Neural progenitor cell (in vitro differentiated cells): ENCODE data around the gene MS4A18. TPM values are rescaled to one million over a fixed set of nuclear protein-coding genes. Genes with fewer than 3 reads are reported as not detected.

Source experiments
- DNase-seq: peaks from one replicate; pipeline ENCODE4 v3.0.0-alpha.2; 2016; ENCODE audit warnings: low spot score
- H2AFZ ChIP-seq: fragments of 200-600 bp; sonication (generic); replicated peaks from 2 replicates; pipeline ENCODE4 v1.6.1; 2016; ENCODE audit warnings: antibody characterized with exemption
- H3F3A ChIP-seq: fragments of 200-600 bp; sonication (generic); 2 replicates; pipeline ENCODE4 v1.6.1; 2016; ENCODE audit warnings: antibody characterized with exemption, low read depth
- H3K27ac ChIP-seq: fragments of 200-600 bp; sonication (generic); 2 replicates; pipeline ENCODE4 v1.5.1; 2016; ENCODE audit warnings: mild to moderate bottlenecking
- H3K27me3 ChIP-seq: fragments of 200-600 bp; sonication (generic); 2 replicates; pipeline ENCODE4 v1.6.1; 2016; ENCODE audit warnings: mild to moderate bottlenecking, moderate library complexity
- H3K36me3 ChIP-seq: fragments of 200-600 bp; sonication (generic); 2 replicates; pipeline ENCODE4 v1.5.1; 2016
- H3K4me1 ChIP-seq: fragments of 200-600 bp; sonication (generic); 2 replicates; pipeline ENCODE4 v1.6.1; 2016; ENCODE audit warnings: mixed run types
- H3K4me2 ChIP-seq: fragments of 200-600 bp; sonication (generic); 2 replicates; pipeline ENCODE4 v1.6.1; 2016
- H3K4me3 ChIP-seq: fragments of 200-600 bp; sonication (generic); 2 replicates; pipeline ENCODE4 v1.5.1; 2016
- H3K79me2 ChIP-seq: fragments of 200-600 bp; sonication (generic); 2 replicates; pipeline ENCODE4 v1.6.1; 2016; ENCODE audit warnings: low read depth
- H3K9ac ChIP-seq: fragments of 200-600 bp; sonication (generic); 2 replicates; pipeline ENCODE4 v1.6.1; 2016
- H3K9me3 ChIP-seq: fragments of 200-600 bp; sonication (generic); 2 replicates; pipeline ENCODE4 v1.5.1; 2016; ENCODE audit warnings: low read depth
- H4K20me1 ChIP-seq: fragments of 200-600 bp; sonication (generic); 2 replicates; pipeline ENCODE4 v1.6.1; 2016; ENCODE audit warnings: low read depth
- H3K27ac Mint-ChIP-seq: 3 replicates; pipeline ENCODE4 v1.8.0; 2021; ENCODE audit warnings: mixed read lengths
- H3K27me3 Mint-ChIP-seq: 2 replicates; pipeline ENCODE4 v1.8.0; 2022; ENCODE audit warnings: low read depth, mild to moderate bottlenecking, inconsistent platforms, moderate library complexity, mixed read lengths; ENCODE audit not compliant: insufficient read depth
- H3K36me3 Mint-ChIP-seq: 3 replicates; pipeline ENCODE4 v1.8.0; 2021; ENCODE audit warnings: mixed read lengths
- H3K4me1 Mint-ChIP-seq: 3 replicates; pipeline ENCODE4 v1.8.0; 2021; ENCODE audit warnings: mixed read lengths
- H3K4me3 Mint-ChIP-seq: 3 replicates; pipeline ENCODE4 v1.8.0; 2021; ENCODE audit warnings: mild to moderate bottlenecking, moderate library complexity, mixed read lengths
- H3K9me3 Mint-ChIP-seq: 3 replicates; pipeline ENCODE4 v1.8.0; 2020; ENCODE audit warnings: mixed read lengths
- EZH2 ChIP-seq: fragments of 200-600 bp; sonication (generic); IDR thresholded peaks from 2 replicates; pipeline ENCODE4 v1.6.1; 2017; ENCODE audit warnings: antibody characterized with exemption, mild to moderate bottlenecking, moderate library complexity
- EZH2phosphoT487 ChIP-seq: fragments of 200-600 bp; sonication (generic); IDR thresholded peaks from 2 replicates; pipeline ENCODE4 v1.6.1; 2017; ENCODE audit warnings: antibody characterized with exemption
- total RNA-seq: library from RNA; depleted of rRNA; stranded (reverse); fragments of >200 nt; gene quantifications from 2 replicates; pipeline ENCODE4 v1.2.3, GENCODE V29; 2015; ENCODE audit warnings: low replicate concordance
- TF ChIP-seq, protein P1 (sequence below): fragments of 200-600 bp; sonication (generic); IDR thresholded peaks from 2 replicates; pipeline ENCODE4 v1.5.1; 2017; ENCODE audit warnings: antibody characterized with exemption, mild to moderate bottlenecking

MS4A18 gene
- total RNA-seq, 1 donor from 2014 or later: not detected

DNA sequence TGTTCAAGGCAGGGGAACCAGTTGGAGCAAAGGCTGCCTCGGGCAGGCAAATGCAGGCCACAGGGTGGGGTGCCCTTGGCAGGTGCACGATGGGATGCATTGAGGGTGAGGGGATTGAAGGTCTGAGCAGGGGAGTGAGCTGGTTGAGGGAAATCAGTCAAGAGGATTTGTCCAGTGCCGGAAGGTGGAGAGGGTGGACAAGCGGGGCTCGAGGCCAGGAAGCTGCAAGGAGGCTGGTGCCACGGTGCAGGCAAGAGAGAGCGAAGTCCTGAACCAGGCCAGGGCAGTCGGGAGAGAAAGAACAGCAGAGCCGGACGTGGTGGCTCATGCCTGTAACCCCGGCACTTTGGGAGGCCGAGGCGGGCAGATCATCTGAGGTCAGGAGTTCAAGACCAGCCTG lies 50.2 kb downstream of the MS4A18 start:
- Histone ChIP-seq H3K4me2 (no peak overlapping the region), H3F3A (no peaks in the 10 kb centered on the region), H4K20me1 (no peaks in the 10 kb centered on the region), H3K9me3 (no peaks in the 10 kb centered on the region), H3K36me3 (no peaks in the 10 kb centered on the region), H3K27ac (no peak overlapping the region), H3K9ac (no peak overlapping the region), H3K27me3 (no peaks in the 10 kb centered on the region), H3K79me2 (no peaks in the 10 kb centered on the region), H2AFZ (no peak overlapping the region), H3K4me1 (no peaks in the 10 kb centered on the region), H3K4me3 (no peak overlapping the region)
- Mint-ChIP-seq H3K36me3 (no peaks in the 10 kb centered on the region), H3K27me3 (peaks cover 6% of the 10 kb centered on the region), H3K4me1 (peaks cover 10% of the 10 kb centered on the region), H3K27ac (no peak overlapping the region), H3K9me3 (no peaks in the 10 kb centered on the region), H3K4me3 (peak overlapping the region; percentile 52)
- no peak for DNase-seq
- TF ChIP-seq EZH2phosphoT487 (no peak), EZH2 (no peak)
- TF ChIP-seq, protein P1, sequence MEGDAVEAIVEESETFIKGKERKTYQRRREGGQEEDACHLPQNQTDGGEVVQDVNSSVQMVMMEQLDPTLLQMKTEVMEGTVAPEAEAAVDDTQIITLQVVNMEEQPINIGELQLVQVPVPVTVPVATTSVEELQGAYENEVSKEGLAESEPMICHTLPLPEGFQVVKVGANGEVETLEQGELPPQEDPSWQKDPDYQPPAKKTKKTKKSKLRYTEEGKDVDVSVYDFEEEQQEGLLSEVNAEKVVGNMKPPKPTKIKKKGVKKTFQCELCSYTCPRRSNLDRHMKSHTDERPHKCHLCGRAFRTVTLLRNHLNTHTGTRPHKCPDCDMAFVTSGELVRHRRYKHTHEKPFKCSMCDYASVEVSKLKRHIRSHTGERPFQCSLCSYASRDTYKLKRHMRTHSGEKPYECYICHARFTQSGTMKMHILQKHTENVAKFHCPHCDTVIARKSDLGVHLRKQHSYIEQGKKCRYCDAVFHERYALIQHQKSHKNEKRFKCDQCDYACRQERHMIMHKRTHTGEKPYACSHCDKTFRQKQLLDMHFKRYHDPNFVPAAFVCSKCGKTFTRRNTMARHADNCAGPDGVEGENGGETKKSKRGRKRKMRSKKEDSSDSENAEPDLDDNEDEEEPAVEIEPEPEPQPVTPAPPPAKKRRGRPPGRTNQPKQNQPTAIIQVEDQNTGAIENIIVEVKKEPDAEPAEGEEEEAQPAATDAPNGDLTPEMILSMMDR: no peak

DNA sequence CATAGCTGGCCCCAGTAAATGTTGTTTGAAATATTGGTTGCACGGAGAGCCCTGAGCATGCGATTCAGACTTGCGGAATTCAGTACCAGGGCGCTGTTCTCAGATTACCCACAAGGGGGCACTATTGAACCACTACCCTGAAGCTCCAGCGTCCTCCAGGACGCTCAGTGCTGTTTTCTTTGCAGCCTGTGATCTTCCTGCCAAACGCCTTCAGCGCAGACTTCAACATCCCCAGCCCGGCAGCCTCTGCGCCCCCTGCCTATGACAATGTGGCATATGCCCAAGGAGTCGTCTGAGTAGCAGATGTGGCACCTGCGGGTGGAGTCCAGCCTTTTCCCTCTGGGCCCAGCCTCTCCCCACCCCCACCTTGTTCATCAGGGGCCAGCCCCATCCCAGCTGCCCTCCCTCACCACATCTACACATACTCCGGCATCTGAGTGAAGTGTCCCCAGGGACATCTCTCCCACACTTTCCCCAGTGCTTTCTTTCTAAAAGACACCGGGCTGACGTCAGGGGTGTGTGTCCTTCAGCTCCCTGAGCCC lies 51.0 kb downstream of the MS4A18 start:
- no peak overlapping the region for H3K4me3 Mint-ChIP-seq
- H3K27ac ChIP-seq: no peak overlapping the region

DNA sequence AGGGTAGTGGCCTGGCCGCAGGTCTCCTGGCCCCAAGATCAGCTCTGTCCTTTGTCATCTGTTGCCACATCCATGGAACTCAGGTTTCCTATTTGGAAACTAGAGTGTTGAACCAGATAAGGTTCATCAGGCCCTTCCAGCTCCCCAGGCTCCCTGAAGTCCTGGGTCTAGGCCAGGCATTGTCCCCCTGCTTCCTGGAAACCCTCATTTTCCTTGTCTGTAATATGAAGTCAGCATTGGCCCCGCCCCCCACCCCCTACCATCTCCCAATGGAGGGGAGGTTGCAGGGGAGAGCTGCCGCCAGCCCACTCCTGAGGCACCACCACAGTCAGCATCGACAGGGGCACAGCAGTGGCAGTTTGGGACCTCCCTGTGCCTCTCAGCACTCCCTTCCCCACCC lies 51.6 kb downstream of the MS4A18 start:
- Histone ChIP-seq H2AFZ (peak overlapping the region; percentile 57), H3K4me2 (no peak overlapping the region), H3K9ac (no peak overlapping the region), H3F3A (no peaks in the 10 kb centered on the region), H3K79me2 (no peaks in the 10 kb centered on the region), H3K36me3 (no peaks in the 10 kb centered on the region), H4K20me1 (no peaks in the 10 kb centered on the region), H3K4me3 (no peak overlapping the region), H3K9me3 (no peaks in the 10 kb centered on the region), H3K27me3 (no peaks in the 10 kb centered on the region), H3K27ac (no peak overlapping the region), H3K4me1 (no peaks in the 10 kb centered on the region)
- Mint-ChIP-seq H3K36me3 (no peaks in the 10 kb centered on the region), H3K4me1 (peaks cover 10% of the 10 kb centered on the region), H3K9me3 (no peaks in the 10 kb centered on the region), H3K27ac (no peak overlapping the region), H3K4me3 (no peak overlapping the region), H3K27me3 (peaks cover 6% of the 10 kb centered on the region)
- TF ChIP-seq EZH2phosphoT487: no peak
- no peak for TF ChIP-seq EZH2
- TF ChIP-seq, protein P1: no peak
- no peak for DNase-seq

More for the DNA sequence above, 51.0 kb downstream of the MS4A18 start:
- Histone ChIP-seq H3K9ac (no peak overlapping the region), H2AFZ (peak overlapping the region; percentile 89), H3K4me1 (no peaks in the 10 kb centered on the region), H3K4me2 (no peak overlapping the region), H4K20me1 (no peaks in the 10 kb centered on the region), H3K79me2 (no peaks in the 10 kb centered on the region), H3K4me3 (no peak overlapping the region), H3K36me3 (no peaks in the 10 kb centered on the region), H3K9me3 (no peaks in the 10 kb centered on the region), H3F3A (no peaks in the 10 kb centered on the region), H3K27me3 (no peaks in the 10 kb centered on the region)
- TF ChIP-seq EZH2: no peak
- TF ChIP-seq, protein P1: peak; percentile 89
- DNase-seq: peak; percentile 91
- Mint-ChIP-seq H3K27me3 (peaks cover 6% of the 10 kb centered on the region), H3K27ac (peak overlapping the region; percentile 24), H3K9me3 (no peaks in the 10 kb centered on the region), H3K4me1 (peaks cover 10% of the 10 kb centered on the region), H3K36me3 (no peaks in the 10 kb centered on the region)
